Measurements from ENCODE around the gene SNCB. TPM values are rescaled to one million over a fixed set of nuclear protein-coding genes. Genes with fewer than 3 reads are reported as not detected.
"Not testable (repeated sequence)": the region's sequence is repeated elsewhere in the genome, so short reads cannot be mapped to it uniquely, and the experiment has no call there.

SNCB gene
- total RNA-seq, 4 donors from 2014 or later = not detected

DNA sequence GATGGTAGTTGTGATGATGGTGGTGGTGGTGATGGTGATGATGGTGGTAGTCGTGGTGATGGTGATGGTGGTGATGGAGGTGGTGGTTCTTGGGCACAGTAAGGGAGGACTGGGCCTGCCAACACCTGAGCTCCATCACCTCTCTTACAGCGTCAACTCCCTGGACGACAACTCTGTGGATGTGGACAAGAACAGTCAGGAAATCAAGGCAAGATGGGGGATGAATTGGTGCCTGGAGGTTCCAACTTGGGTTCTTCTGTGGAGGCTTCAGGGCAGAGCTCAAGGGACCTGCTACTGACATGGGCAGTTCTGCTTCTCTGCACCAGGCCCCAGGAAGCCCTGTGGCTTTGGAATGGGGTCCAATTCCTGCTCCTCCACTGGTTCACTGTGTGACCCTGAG, 37.8 kb downstream of the SNCB start:
- TF ChIP-seq, protein P1, sequence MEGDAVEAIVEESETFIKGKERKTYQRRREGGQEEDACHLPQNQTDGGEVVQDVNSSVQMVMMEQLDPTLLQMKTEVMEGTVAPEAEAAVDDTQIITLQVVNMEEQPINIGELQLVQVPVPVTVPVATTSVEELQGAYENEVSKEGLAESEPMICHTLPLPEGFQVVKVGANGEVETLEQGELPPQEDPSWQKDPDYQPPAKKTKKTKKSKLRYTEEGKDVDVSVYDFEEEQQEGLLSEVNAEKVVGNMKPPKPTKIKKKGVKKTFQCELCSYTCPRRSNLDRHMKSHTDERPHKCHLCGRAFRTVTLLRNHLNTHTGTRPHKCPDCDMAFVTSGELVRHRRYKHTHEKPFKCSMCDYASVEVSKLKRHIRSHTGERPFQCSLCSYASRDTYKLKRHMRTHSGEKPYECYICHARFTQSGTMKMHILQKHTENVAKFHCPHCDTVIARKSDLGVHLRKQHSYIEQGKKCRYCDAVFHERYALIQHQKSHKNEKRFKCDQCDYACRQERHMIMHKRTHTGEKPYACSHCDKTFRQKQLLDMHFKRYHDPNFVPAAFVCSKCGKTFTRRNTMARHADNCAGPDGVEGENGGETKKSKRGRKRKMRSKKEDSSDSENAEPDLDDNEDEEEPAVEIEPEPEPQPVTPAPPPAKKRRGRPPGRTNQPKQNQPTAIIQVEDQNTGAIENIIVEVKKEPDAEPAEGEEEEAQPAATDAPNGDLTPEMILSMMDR (IDR thresholded peaks at IDR 0.05) = no peak
- DNase-seq (ENCODE audit: low spot score) (no peak), ATAC-seq (ENCODE audit: low FRiP score) (no peak)

DNA sequence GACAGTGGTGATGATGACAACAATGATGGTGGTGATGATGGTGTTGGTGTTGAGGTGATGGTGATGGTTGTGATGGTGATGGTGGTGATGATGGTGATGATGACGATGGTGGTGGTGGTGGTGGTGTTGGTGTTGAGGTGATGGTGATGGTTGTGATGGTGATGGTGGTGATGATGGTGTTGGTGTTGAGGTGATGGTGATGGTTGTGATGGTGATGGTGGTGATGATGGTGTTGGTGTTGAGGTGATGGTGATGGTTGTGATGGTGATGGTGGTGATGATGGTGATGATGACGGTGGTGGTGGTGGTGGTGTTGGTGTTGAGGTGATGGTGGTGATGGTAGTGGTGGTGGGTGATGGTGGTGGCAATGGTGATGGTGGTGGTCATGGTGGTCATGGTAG, 38.7 kb downstream of the SNCB start:
- not testable (repeated sequence) for ATAC-seq (ENCODE audit: low FRiP score); DNase-seq (ENCODE audit: low spot score)

DNA sequence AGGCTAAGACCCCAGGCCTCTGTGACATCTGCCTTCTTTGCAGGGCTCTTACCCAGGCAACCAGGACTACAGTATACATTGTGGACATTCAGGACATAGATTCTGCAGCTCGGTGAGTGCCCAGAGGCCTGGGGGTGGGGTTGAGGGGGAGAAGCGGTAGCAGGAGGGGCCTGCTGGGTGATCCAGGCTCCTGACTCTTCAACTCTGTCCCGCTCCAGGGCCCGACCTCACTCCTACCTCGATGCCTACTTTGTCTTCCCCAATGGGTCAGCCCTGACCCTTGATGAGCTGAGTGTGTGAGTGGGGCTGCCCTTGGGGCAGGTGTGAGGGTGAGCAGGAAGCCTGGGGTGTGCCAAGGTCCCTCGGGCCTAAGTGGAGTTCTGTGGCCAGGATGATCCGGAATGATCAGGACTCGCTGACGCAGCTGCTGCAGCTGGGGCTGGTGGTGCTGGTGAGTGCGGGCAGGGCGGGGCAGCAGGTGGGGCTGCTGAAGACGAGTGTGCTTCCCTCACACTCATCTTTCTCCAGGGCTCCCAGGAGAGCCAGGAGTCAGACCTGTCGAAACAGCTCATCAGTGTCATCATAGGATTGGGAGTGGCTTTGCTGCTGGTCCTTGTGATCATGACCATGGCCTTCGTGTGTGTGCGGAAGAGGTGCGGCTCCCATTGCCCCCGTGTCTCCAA, 40.2 kb downstream of the SNCB start:
- ATAC-seq (ENCODE audit: low FRiP score) (no peak), DNase-seq (ENCODE audit: low spot score) (no peak)
- TF ChIP-seq, protein P1 (IDR thresholded peaks at IDR 0.05) = no peak

DNA sequence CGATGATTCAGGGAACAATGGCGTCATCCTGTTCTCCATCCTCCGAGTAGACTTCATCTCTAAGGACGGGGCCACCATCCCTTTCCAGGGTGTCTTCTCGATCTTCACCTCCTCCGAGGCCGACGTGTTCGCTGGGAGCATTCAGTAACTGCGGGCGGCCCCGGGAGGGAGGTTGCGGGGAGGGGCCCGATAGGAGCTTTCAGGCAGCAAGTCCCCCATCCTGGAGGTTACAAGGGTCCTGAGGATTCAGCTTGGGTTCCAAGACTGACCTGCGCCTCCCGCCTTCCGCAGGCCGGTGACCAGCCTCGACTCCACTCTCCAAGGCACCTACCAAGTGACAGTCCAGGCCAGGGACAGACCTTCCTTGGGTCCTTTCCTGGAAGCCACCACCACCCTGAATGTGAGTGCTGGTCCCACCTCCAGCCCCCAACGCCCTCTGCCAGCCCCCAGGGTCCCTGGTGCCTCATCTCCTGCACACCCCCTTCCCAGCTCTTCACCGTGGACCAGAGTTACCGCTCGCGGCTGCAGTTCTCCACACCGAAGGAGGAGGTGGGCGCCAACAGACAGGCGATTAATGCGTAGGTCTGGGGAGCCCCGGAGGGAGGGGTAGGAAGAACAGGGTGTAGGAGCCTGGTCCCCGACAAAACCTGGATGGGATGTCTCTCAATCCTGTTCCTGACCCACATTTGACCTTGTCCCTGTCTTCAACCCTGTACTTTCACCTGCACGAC, 41.1 kb downstream of the SNCB start:
- TF ChIP-seq, protein P1 (IDR thresholded peaks at IDR 0.05) = no peak
- ATAC-seq (ENCODE audit: low FRiP score) = no peak
- no peak for DNase-seq (ENCODE audit: low spot score)

DNA sequence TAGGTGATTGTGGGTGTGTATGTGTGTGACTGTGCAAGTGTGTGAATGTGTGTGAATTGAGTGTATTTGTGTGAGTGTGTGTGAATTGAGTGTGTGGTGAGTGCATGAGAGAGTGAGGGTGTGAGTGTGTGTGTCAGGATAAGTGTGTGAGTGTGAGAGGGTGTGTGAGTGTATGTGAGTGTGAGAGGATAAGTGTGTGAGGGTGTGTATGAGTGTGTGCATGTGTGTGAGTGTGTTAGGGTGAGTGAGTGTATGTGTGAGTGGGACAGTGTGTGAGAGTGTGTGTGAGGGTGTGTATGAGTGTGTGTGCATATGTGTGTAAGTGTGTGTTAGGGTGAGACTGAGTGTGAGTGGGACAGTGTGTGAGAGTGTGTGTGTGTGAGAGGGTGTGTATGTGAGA, 42.0 kb downstream of the SNCB start:
- DNase-seq (ENCODE audit: low spot score) = no peak
- TF ChIP-seq, protein P1 (IDR thresholded peaks at IDR 0.05) = no peak
- no peak for ATAC-seq (ENCODE audit: low FRiP score)

DNA sequence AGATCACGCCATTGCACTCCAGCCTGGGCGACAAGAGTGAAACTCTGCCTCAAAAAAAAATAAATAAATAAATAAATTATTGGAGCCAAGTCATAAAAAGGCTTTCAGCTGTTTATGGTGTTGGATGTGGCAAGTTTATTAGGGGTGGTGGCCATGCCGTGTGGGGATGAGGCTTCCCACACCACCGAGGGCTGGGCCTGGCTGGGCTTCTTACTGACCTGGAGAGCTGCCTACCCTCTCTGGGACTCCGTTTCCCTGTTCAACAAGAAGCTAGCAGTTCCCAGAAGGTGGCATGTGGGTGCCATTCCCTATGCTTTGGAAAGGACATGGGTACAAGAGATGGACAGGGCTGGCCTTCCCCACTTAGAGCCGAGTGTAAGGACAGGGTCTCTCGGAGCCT, 42.9 kb downstream of the SNCB start:
- ATAC-seq (ENCODE audit: low FRiP score) (no peak), DNase-seq (ENCODE audit: low spot score) (no peak)
- TF ChIP-seq, protein P1 (IDR thresholded peaks at IDR 0.05) = no peak

DNA sequence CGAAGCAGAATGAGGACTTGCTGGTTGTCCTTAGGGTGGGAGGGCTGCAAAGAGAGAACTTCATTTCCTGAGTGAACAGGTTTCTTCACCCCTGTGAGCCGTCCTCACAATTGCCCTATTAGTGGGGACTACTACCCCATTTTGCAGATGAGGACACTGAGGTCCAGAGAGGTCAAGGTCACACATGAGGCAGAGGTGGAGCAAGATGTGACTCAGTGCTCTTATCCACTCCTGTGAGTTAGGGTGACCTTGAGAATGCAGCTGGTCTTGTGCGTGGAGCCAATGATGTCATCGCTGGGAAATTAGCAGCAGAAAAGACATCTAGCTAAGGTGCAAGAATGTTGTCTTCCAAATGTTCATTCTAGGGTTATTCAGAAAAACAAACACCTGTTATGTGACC, 47.3 kb downstream of the SNCB start:
- ATAC-seq (ENCODE audit: low FRiP score) (no peak), DNase-seq (ENCODE audit: low spot score) (no peak)
- TF ChIP-seq, protein P1 (IDR thresholded peaks at IDR 0.05) = no peak

Measured in omental fat pad (tissue), 4 donors.